ENCODE measurements around the gene LLGL2. TPM values are rescaled to one million over a fixed set of nuclear protein-coding genes. Genes with fewer than 3 reads are reported as not detected.

Gene LLGL2
- total RNA-seq, 1 donor from 2014 or later = 14.8 TPM

DNA sequence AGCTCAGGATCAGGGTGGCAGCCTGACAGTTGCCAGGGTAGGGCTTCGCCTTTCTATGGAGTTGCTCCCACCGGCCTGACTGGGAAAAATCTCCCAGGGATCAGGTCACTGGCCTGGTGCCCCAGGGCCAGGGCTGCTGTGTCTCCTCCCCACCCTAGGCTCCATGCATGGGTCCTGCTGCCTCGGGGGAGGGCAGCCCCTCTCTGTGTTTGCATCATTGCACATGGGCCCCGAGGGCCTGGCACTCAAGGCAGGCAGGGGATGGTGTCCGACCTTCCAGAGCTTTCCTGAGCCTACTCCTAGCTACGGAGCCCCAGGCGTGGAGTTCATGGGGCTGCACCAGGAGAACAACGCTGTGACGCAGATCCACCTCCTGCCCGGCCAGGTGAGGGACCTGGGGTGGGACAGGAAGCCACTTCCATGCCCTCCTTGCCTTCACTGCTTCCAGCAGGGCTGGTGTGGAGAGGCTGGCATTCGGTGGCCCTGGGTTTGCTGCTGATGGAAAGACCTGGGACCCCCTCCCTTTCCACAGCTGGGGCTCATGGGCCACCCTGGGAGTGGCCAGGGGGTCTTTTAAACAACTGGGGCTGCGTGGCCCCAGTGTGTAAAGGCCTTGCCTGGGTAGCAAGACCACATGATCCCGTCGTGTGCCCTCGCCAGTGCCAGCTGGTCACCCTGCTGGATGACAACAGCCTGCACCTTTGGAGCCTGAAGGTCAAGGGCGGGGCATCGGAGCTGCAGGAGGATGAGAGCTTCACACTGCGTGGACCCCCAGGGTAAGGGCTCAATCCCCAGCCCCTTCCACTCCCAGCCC is 32.6 kb downstream of the LLGL2 start:
- no peaks in the 10 kb centered on the region for H3K27me3 ChIP-seq (ENCODE audit: insufficient read depth, low read length)
- Mint-ChIP-seq H3K9me3 (ENCODE audit: unreplicated experiment) (no peaks in the 10 kb centered on the region), H3K27ac (ENCODE audit: unreplicated experiment) (no peak overlapping the region), H3K27me3 (ENCODE audit: low read depth, unreplicated experiment) (no peaks in the 10 kb centered on the region), H3K36me3 (ENCODE audit: low read depth, unreplicated experiment) (no peaks in the 10 kb centered on the region), H3K4me3 (ENCODE audit: unreplicated experiment) (no peak overlapping the region), H3K4me1 (ENCODE audit: low read depth, unreplicated experiment) (peaks cover 6% of the 10 kb centered on the region)
- H3K27ac ChIP-seq (ENCODE audit: low read depth, low read length) = no peak overlapping the region
- no peaks in the 10 kb centered on the region for H3K36me3 ChIP-seq (ENCODE audit: insufficient read depth, low read length)
- no peak for FAIRE-seq
- no peak for TF ChIP-seq EZH2 (IDR thresholded peaks at IDR 0.05; ENCODE audit: insufficient read depth, low read length)
- TF ChIP-seq, protein P1, sequence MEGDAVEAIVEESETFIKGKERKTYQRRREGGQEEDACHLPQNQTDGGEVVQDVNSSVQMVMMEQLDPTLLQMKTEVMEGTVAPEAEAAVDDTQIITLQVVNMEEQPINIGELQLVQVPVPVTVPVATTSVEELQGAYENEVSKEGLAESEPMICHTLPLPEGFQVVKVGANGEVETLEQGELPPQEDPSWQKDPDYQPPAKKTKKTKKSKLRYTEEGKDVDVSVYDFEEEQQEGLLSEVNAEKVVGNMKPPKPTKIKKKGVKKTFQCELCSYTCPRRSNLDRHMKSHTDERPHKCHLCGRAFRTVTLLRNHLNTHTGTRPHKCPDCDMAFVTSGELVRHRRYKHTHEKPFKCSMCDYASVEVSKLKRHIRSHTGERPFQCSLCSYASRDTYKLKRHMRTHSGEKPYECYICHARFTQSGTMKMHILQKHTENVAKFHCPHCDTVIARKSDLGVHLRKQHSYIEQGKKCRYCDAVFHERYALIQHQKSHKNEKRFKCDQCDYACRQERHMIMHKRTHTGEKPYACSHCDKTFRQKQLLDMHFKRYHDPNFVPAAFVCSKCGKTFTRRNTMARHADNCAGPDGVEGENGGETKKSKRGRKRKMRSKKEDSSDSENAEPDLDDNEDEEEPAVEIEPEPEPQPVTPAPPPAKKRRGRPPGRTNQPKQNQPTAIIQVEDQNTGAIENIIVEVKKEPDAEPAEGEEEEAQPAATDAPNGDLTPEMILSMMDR (IDR thresholded peaks at IDR 0.05; ENCODE audit: insufficient read depth, low read depth, low read length) = no peak
- H3K9me3 ChIP-seq (ENCODE audit: insufficient read depth, low read depth, low read length) = no peaks in the 10 kb centered on the region
- H3K4me3 ChIP-seq (ENCODE audit: insufficient read depth, low read depth, low read length) = no peak overlapping the region
- no peaks in the 10 kb centered on the region for H4K20me1 ChIP-seq (ENCODE audit: insufficient read depth, low read length)
- no peak overlapping the region for H2AFZ ChIP-seq (ENCODE audit: low read depth, low read length)
- H3K79me2 ChIP-seq (ENCODE audit: insufficient read depth, low read length) = no peaks in the 10 kb centered on the region
- H3K4me2 ChIP-seq (ENCODE audit: low read length) = no peak overlapping the region
- no peak for DNase-seq (ENCODE audit: low read depth)
- peaks cover 3% of the 10 kb centered on the region for H3K4me1 ChIP-seq (ENCODE audit: insufficient read depth, low read length)
- no peak overlapping the region for H3K9ac ChIP-seq (ENCODE audit: low read length)

DNA sequence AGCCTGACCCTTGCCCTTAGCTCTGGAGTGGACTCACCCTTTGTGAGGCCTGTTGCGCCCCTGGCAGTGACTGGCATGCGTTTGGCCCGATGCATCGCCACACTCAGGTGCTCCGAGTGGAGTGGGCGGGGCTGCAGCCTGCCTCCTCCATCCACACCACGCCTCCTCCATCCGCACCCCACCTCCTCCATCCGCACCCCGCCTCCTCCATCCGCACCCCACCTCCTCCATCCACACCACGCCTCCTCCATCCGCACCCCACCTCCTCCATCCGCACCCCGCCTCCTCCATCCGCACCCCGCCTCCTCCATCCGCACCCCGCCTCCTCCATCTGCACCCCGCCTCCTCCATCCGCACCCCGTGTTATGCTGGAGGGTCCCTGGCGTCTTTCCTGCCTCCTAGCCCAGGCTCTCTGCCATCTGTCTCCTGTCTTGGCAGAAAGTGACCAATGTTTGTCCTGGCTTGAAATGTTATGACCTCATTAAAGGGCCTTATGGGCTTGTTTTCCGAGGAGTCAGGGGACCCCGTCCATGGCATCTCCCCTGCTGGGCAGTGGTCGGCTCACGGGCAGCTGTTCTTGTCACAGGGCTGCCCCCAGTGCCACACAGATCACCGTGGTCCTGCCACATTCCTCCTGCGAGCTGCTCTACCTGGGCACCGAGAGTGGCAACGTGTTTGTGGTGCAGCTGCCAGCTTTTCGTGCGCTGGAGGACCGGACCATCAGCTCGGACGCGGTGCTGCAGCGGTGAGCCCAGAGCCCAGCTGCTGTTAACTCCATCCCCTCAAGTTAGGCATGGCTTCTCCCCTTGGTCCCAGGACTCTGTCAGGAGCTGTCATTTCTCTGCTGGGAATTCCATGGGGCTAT is 33.4 kb downstream of the LLGL2 start:
- no peaks in the 10 kb centered on the region for H3K79me2 ChIP-seq (ENCODE audit: insufficient read depth, low read length)
- no peak overlapping the region for H3K4me3 ChIP-seq (ENCODE audit: insufficient read depth, low read depth, low read length)
- no peaks in the 10 kb centered on the region for H3K4me1 ChIP-seq (ENCODE audit: insufficient read depth, low read length)
- H4K20me1 ChIP-seq (ENCODE audit: insufficient read depth, low read length) = no peaks in the 10 kb centered on the region
- no peak overlapping the region for H2AFZ ChIP-seq (ENCODE audit: low read depth, low read length)
- no peaks in the 10 kb centered on the region for H3K36me3 ChIP-seq (ENCODE audit: insufficient read depth, low read length)
- no peaks in the 10 kb centered on the region for H3K27me3 ChIP-seq (ENCODE audit: insufficient read depth, low read length)
- H3K9ac ChIP-seq (ENCODE audit: low read length) = no peak overlapping the region
- H3K4me2 ChIP-seq (ENCODE audit: low read length) = no peak overlapping the region
- Mint-ChIP-seq H3K36me3 (ENCODE audit: low read depth, unreplicated experiment) (no peaks in the 10 kb centered on the region), H3K4me3 (ENCODE audit: unreplicated experiment) (no peak overlapping the region), H3K9me3 (ENCODE audit: unreplicated experiment) (no peaks in the 10 kb centered on the region), H3K4me1 (ENCODE audit: low read depth, unreplicated experiment) (no peaks in the 10 kb centered on the region), H3K27ac (ENCODE audit: unreplicated experiment) (no peak overlapping the region), H3K27me3 (ENCODE audit: low read depth, unreplicated experiment) (peaks cover 3% of the 10 kb centered on the region)
- FAIRE-seq (no peak), DNase-seq (ENCODE audit: low read depth) (no peak)
- no peaks in the 10 kb centered on the region for H3K9me3 ChIP-seq (ENCODE audit: insufficient read depth, low read depth, low read length)
- no peak overlapping the region for H3K27ac ChIP-seq (ENCODE audit: low read depth, low read length)
- no peak for TF ChIP-seq EZH2 (IDR thresholded peaks at IDR 0.05; ENCODE audit: insufficient read depth, low read length)
- TF ChIP-seq, protein P1 (IDR thresholded peaks at IDR 0.05; ENCODE audit: insufficient read depth, low read depth, low read length) = no peak

Measured in astrocyte (in vitro differentiated cells and primary cell).